ENCODE data around the gene NOP9.

DNA sequence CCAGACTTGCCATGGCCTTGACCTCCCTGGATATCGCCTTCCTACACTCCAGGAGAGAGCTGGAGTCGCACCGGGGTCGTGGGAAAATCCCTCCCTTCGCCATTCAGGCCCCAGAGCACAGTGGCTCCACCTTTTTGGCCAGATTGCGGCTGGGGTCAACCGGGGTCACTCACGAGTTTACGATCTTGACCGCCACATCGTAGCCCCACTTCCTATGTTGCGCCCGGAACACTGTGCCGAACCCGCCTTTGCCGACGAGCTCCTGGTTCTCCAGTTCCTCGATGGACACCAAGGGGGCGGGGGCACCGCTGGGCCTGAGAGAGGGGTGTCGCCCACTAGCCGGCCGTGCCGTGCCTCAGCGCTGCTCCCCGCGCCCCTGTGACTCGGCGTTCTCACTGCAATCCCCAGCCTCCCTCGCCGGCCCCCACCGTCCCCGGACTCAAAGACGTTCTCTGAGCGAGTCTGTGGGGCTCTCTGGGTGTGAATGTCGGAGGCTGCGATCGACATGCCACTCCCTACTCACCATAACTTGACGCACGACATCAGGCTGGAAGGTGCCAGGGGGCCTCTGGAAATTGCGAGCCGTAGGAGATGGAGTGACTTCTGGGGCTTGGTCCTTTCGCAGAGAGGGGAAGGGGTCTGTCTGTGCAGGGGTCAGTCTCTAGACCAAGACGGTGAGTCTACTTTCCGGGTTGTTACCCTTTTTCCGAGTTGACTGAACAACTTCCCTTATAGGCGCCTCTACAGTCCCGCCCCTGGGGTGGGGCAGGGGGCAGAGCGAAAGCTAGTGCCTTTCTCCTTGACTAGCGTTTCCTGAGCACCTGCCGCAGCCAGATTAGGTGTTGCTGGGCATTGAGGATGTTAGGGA lies 39.9 kb downstream of the NOP9 start, which contains the start of gene RIPK3:
- TF ChIP-seq CTCF (IDR thresholded peaks at IDR 0.05) (no peak), POLR2AphosphoS5 (IDR thresholded peaks at IDR 0.05; ENCODE audit: low read depth, low read length) (no peak)
